ENCODE results near the gene SNX9. TPM values are rescaled to one million over a fixed set of nuclear protein-coding genes. Genes with fewer than 3 reads are reported as not detected.
A peak's percentile ranks its signal among the peaks of the same experiment; 100 is the strongest.

The SNX9 gene
- total and polyA plus RNA-seq, 7 donors, result 18.4 to 30.7 (median 26.5) TPM

DNA sequence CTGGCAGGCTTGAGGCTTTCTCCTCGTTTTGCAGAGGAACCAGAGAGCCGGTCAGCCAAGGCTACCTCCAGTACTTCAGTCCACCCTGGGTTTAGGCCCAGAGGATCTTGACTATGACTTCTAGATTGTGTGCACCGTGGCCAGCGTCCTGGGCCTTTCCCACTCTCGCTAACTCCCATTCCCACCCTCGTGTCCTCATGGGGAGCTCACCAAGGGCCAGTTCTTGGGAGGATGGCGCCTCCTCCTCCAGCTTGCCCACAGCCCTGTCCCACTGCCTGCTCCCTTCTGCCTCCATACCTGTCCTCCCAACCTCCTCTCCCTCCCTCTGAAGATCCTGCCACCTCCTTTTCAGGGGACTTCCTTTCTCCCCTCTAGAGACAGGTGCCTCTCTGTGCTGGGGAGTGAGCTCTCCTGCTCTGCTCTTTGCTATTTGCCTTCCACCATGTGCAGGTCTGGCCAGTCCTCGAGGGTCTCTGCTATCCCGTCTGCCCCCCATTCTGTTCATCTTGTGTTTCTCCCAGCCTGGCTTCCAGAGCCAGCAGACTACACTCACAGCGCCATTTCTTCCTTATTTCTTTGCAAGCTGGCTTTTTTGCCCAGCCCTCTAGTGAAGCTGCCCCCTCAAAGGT lies 154.2 kb downstream of the SNX9 start:
- TF ChIP-seq, protein P1, sequence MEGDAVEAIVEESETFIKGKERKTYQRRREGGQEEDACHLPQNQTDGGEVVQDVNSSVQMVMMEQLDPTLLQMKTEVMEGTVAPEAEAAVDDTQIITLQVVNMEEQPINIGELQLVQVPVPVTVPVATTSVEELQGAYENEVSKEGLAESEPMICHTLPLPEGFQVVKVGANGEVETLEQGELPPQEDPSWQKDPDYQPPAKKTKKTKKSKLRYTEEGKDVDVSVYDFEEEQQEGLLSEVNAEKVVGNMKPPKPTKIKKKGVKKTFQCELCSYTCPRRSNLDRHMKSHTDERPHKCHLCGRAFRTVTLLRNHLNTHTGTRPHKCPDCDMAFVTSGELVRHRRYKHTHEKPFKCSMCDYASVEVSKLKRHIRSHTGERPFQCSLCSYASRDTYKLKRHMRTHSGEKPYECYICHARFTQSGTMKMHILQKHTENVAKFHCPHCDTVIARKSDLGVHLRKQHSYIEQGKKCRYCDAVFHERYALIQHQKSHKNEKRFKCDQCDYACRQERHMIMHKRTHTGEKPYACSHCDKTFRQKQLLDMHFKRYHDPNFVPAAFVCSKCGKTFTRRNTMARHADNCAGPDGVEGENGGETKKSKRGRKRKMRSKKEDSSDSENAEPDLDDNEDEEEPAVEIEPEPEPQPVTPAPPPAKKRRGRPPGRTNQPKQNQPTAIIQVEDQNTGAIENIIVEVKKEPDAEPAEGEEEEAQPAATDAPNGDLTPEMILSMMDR (IDR thresholded peaks at IDR 0.05), result no peak
- H3K27ac ChIP-seq, result no peak overlapping the region
- no peaks in the 10 kb centered on the region for H3K36me3 ChIP-seq (ENCODE audit: insufficient read depth in 1 of 2, low read depth in 1 of 2)
- WGBS, 3 donors, result 86 to 88% (median 88%) methylated on average over 10 of the region's 10 CpGs
- ATAC-seq (no peak), DNase-seq (no peak)
- peaks cover 1% of the 10 kb centered on the region for H3K4me1 ChIP-seq
- no peak overlapping the region for H3K4me3 ChIP-seq
- intact Hi-C loops (cut with DNase I), result no loop called here
- H3K9me3 ChIP-seq, result no peaks in the 10 kb centered on the region
- no peaks in the 10 kb centered on the region for H3K27me3 ChIP-seq (ENCODE audit: insufficient read depth in 3 of 3, low read length in 2 of 3)

DNA sequence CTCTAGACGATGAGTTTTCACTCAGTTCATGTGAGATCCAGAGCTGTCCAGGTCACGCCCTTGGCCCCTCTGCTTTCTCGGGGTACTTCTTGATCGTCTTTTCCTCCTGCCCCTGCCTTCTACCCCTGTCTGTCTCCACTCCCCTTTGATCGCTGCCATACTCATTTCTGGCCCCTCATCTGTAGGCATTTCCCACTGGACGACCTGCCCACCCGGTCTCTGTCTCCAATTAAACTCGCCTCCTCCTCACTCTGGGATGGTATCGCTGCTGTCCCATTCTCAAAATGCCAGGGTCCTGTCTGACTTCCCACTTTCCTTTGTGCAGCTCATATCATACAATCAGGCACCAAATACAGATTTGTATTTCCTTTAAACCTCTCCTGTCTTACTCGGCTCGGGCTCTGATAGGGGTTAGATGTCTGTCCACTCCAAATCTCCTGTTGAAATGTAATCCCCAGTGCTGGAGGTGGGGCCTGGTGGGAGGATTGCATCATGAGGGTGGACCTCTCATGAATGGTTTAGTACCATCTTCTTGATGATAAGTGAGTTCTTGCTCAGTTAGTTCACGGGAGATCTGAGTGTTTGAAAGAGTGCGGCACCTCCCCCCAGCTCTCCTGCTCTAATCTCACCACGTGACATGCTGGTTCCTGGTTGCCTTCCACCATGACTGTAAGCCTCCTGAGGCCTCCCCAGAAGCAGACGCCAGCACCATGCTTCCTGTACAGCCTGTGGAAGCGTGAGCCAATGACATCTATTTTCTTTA lies 155.2 kb downstream of the SNX9 start:
- TF ChIP-seq, protein P1 (IDR thresholded peaks at IDR 0.05), result no peak
- Histone ChIP-seq H3K9me3 (no peaks in the 10 kb centered on the region), H3K4me1 (peaks cover 10% of the 10 kb centered on the region), H3K27me3 (ENCODE audit: insufficient read depth in 3 of 3, low read length in 2 of 3) (no peaks in the 10 kb centered on the region), H3K27ac (no peak overlapping the region), H3K4me3 (no peak overlapping the region), H3K36me3 (ENCODE audit: insufficient read depth in 1 of 2, low read depth in 1 of 2) (no peaks in the 10 kb centered on the region)
- intact Hi-C loops (cut with DNase I), result no loop called here
- DNase-seq (no peak), ATAC-seq (no peak)
- 83 to 84% (median 84%) methylated on average over 16 of the region's 16 CpGs for WGBS, 3 donors

DNA sequence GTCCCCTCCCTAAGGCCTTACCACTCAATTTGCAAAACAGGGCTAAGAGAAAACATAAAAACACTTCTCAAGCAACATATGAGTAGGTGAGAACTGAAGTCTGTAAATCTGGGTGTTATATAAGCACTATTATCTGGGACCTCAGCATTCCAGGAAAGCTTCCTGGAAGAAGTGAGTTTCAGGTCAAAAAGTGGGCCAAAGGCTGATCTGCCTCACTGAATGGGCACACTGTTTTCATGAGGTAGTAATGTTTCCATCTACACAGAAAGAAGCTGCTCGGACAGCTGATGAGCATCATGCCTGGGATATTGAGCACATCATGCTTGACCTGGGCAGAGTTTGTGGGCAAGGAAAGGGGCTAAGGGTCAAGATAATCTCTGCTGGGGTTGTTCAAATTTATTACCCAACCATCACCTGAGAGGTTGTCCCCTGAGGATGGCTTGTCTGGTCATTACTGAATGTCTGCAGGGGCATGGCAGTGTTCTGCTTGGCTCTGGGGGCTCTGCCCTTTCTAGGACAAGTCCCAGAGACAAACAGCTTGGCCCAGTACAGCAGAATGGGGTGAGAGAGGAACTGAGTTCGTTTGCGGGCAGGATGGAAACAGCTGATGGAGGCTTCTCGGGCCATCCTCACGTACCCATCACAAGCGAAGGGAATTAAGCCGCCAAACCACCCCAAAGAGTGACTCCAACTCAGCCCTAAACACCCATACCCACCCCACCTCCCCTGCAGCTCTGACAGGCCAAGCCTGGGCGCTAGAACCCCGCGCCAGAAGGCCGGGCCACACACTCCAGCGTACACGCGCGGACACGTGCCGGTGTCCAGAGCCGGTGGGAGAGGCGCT lies 157.5 kb downstream of the SNX9 start:
- Histone ChIP-seq H3K27ac (peak overlapping the region; percentile 71), H3K27me3 (ENCODE audit: insufficient read depth in 3 of 3, low read length in 2 of 3) (no peaks in the 10 kb centered on the region), H3K9me3 (no peaks in the 10 kb centered on the region), H3K4me1 (peaks cover 10% of the 10 kb centered on the region), H3K4me3 (peak overlapping the region; percentile 97), H3K36me3 (ENCODE audit: insufficient read depth in 1 of 2, low read depth in 1 of 2) (no peaks in the 10 kb centered on the region)
- ATAC-seq (peak; percentile 29 to 59 (median 38)), DNase-seq (no peak)
- WGBS, 3 donors, result 41 to 52% (median 42%) methylated on average over 19 of the region's 19 CpGs
- TF ChIP-seq, protein P1 (IDR thresholded peaks at IDR 0.05), result no peak
- intact Hi-C loops (cut with DNase I), result loop anchor here (2.0 to 5.0 kb wide), 2 partner anchors 62 to 92 kb away; no protein-coding TSS in a partner anchor

- Histone ChIP-seq H3K27me3 (ENCODE audit: insufficient read depth in 3 of 3, low read length in 2 of 3) (no peaks in the 10 kb centered on the region), H3K4me3 (peak overlapping the region; percentile 97), H3K27ac (peak overlapping the region; percentile 71), H3K9me3 (no peaks in the 10 kb centered on the region), H3K36me3 (ENCODE audit: insufficient read depth in 1 of 2, low read depth in 1 of 2) (no peaks in the 10 kb centered on the region), H3K4me1 (peaks cover 10% of the 10 kb centered on the region)
- intact Hi-C loops (cut with DNase I), result loop anchor here (2.0 to 5.0 kb wide), 2 partner anchors 61 to 92 kb away; no protein-coding TSS in a partner anchor
- ATAC-seq (no peak), DNase-seq (no peak)
- TF ChIP-seq, protein P1 (IDR thresholded peaks at IDR 0.05), result no peak
- WGBS, 3 donors, result 10 to 11% (median 10%) methylated on average over 23 to 24 of the region's 24 CpGs
Measured at GRCh38 chr6:157981132-157981394, 158.0 kb downstream of the SNX9 start.

All from psoas muscle (tissue), 8 donors.